ENCODE measurements around the gene DNAJB11. TPM values are rescaled to one million over a fixed set of nuclear protein-coding genes. Genes with fewer than 3 reads are reported as not detected.

The DNAJB11 gene
- total and polyA plus RNA-seq, 7 donors = 10.8 to 73.3 (median 23.5) TPM

- intact Hi-C loops (cut with DNase I) = no loop called here
- DNase-seq = no peak
Observed at GRCh38 chr3:186626254-186626847, 55.8 kb downstream of the DNAJB11 start.

GRCh38 chr3:186627852-186628414, 57.4 kb downstream of the DNAJB11 start:
- no peak overlapping the region for H3K27ac ChIP-seq
- intact Hi-C loops (cut with DNase I) = no loop called here
- TF ChIP-seq CTCF (IDR thresholded peaks at IDR 0.05) = no peak
- no peak for TF ChIP-seq POLR2A (IDR thresholded peaks at IDR 0.05)
- TF ChIP-seq EP300 (IDR thresholded peaks at IDR 0.05) = no peak
- TF ChIP-seq POLR2AphosphoS5 (IDR thresholded peaks at IDR 0.05) = no peak
- 95 to 96% methylated on average over 7 of the region's 7 CpGs for WGBS, 2 donors
- H3K4me3 ChIP-seq = no peak overlapping the region
- no peaks in the 10 kb centered on the region for H3K36me3 ChIP-seq
- no peaks in the 10 kb centered on the region for H3K27me3 ChIP-seq
- H3K4me1 ChIP-seq = no peaks in the 10 kb centered on the region
- DNase-seq = no peak
- H3K9me3 ChIP-seq = no peaks in the 10 kb centered on the region

More at GRCh38 chr3:186626254-186626847, 55.8 kb downstream of the DNAJB11 start:
- Histone ChIP-seq H3K9me3 (no peaks in the 10 kb centered on the region), H3K4me1 (no peaks in the 10 kb centered on the region), H3K27ac (no peak overlapping the region), H3K4me3 (no peak overlapping the region), H3K36me3 (no peaks in the 10 kb centered on the region), H3K27me3 (no peaks in the 10 kb centered on the region)
- WGBS, 2 donors = 72 to 73% methylated on average over 7 of the region's 7 CpGs
- TF ChIP-seq CTCF (IDR thresholded peaks at IDR 0.05) (no peak), POLR2AphosphoS5 (IDR thresholded peaks at IDR 0.05) (no peak), EP300 (IDR thresholded peaks at IDR 0.05) (no peak), POLR2A (IDR thresholded peaks at IDR 0.05) (no peak)

DNA sequence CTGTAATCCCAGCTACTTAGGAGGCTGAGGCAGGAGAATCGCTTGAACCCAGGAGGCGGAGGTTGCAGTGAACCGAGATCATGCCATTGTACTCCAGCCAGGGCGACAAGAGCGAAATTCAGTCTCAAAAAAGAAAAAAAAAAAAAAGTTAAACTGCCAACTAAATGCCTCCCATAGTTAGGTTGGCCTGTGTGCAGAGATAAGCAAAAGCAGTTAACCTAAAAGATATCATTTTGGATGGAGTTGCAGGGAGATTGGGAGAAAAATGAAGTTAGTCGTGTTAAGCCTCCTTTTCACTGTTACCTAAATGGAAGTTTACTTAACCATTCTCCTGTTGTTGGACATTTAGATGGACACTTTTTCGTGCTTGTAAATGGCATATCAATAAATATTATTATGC, 58.2 kb downstream of the DNAJB11 start:
- WGBS, 2 donors = 87 to 90% methylated on average over 7 of the region's 7 CpGs
- Histone ChIP-seq H3K9me3 (no peaks in the 10 kb centered on the region), H3K27me3 (no peaks in the 10 kb centered on the region), H3K27ac (no peak overlapping the region), H3K4me3 (no peak overlapping the region), H3K36me3 (no peaks in the 10 kb centered on the region), H3K4me1 (no peaks in the 10 kb centered on the region)
- DNase-seq = no peak
- TF ChIP-seq POLR2AphosphoS5 (IDR thresholded peaks at IDR 0.05) (no peak), EP300 (IDR thresholded peaks at IDR 0.05) (no peak), CTCF (IDR thresholded peaks at IDR 0.05) (no peak), POLR2A (IDR thresholded peaks at IDR 0.05) (no peak)
- intact Hi-C loops (cut with DNase I) = no loop called here

DNA sequence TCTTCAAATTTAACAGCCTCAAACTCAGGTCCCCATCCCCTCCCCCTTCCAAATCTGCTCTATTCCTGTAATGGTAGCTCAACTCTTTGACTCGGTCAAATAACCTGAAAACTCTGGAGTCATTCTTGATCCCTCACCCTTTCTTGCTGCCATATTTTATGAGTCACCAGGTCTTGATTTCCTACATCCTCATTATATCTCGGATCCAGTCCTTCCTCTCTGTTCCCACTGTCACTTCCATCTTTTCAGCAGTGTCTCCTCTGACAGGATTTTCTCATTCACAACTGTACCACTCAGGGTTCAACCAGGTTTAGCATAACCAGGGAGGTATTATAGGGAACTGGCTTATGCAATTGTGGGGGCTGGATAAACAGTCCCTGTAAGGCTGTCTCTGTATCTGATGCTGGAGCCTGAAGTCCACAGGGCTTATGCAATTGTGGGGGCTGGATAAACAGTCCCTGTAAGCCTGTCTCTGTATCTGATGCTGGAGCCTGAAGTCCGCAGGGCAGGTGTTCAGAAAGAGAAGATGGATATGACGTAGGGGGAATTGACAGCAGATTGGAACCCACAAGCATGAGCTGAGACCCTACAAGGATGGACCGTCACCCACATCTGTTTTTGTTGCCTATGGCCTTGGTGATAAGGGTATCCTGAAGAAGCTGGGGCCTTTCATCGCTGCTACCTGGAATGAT, 60.6 kb downstream of the DNAJB11 start:
- DNase-seq = no peak
- no peaks in the 10 kb centered on the region for H3K36me3 ChIP-seq
- no peaks in the 10 kb centered on the region for H3K9me3 ChIP-seq
- no peak for TF ChIP-seq EP300 (IDR thresholded peaks at IDR 0.05)
- TF ChIP-seq POLR2AphosphoS5 (IDR thresholded peaks at IDR 0.05) = no peak
- no peak for TF ChIP-seq POLR2A (IDR thresholded peaks at IDR 0.05)
- TF ChIP-seq CTCF (IDR thresholded peaks at IDR 0.05) = no peak
- H3K4me3 ChIP-seq = no peak overlapping the region
- no peak overlapping the region for H3K27ac ChIP-seq
- no peaks in the 10 kb centered on the region for H3K27me3 ChIP-seq
- WGBS, 2 donors = 73 to 74% methylated on average over 6 of the region's 6 CpGs
- H3K4me1 ChIP-seq = no peaks in the 10 kb centered on the region
- intact Hi-C loops (cut with DNase I) = no loop called here
